H9 (cell line): ENCODE measurements around the gene ZFAND3. TPM values are rescaled to one million over a fixed set of nuclear protein-coding genes. Genes with fewer than 3 reads are reported as not detected.

Source experiments
- DNase-seq: peaks from one replicate; pipeline ENCODE4 v3.0.0-alpha.2; 2017
- H2AFZ ChIP-seq: one replicate; pipeline ENCODE4 v1.6.1; 2013; ENCODE audit warnings: mild to moderate bottlenecking, low read length, control low read depth, moderate library complexity
- H2AK5ac ChIP-seq: 2 replicates; pipeline ENCODE4 v1.6.1; 2013; ENCODE audit warnings: low read length, control low read depth, mixed read lengths; ENCODE audit not compliant: insufficient read length
- H2BK120ac ChIP-seq: one replicate; pipeline ENCODE4 v1.6.1; 2013; ENCODE audit warnings: low read depth, mild to moderate bottlenecking, low read length, control low read depth, inconsistent platforms; ENCODE audit not compliant: poor library complexity, severe bottlenecking
- H2BK12ac ChIP-seq: 2 replicates; pipeline ENCODE4 v1.6.1; 2013; ENCODE audit warnings: low read length, control low read depth, mixed read lengths, low read depth; ENCODE audit not compliant: insufficient read length
- H2BK15ac ChIP-seq: 2 replicates; pipeline ENCODE4 v1.6.1; 2013; ENCODE audit warnings: low read depth, low read length, control low read depth
- H2BK20ac ChIP-seq: one replicate; pipeline ENCODE4 v1.6.1; 2013; ENCODE audit warnings: low read depth, mild to moderate bottlenecking, low read length, control low read depth, inconsistent platforms; ENCODE audit not compliant: poor library complexity, severe bottlenecking
- H2BK5ac ChIP-seq: 2 replicates; pipeline ENCODE4 v1.6.1; 2013; ENCODE audit warnings: low read length, control low read depth, mixed read lengths; ENCODE audit not compliant: insufficient read length
- H3K14ac ChIP-seq: 2 replicates; pipeline ENCODE4 v1.6.1; 2013; ENCODE audit warnings: low read length, control low read depth; ENCODE audit not compliant: insufficient read depth
- H3K18ac ChIP-seq: 2 replicates; pipeline ENCODE4 v1.6.1; 2013; ENCODE audit warnings: low read depth, mild to moderate bottlenecking, mixed read lengths, low read length, control low read depth; ENCODE audit not compliant: insufficient read length
- H3K23ac ChIP-seq: 2 replicates; pipeline ENCODE4 v1.6.1; 2013; ENCODE audit warnings: low read length, control low read depth, mixed read lengths, low read depth; ENCODE audit not compliant: insufficient read length
- H3K23me2 ChIP-seq: 2 replicates; pipeline ENCODE4 v1.6.1; 2013; ENCODE audit warnings: low read depth, mild to moderate bottlenecking, mixed read lengths, low read length, control low read depth; ENCODE audit not compliant: insufficient read length, poor library complexity, severe bottlenecking
- H3K27ac ChIP-seq: 2 replicates; pipeline ENCODE4 v1.5.1; 2013; ENCODE audit warnings: low read length, control low read depth, mixed read lengths, low read depth; ENCODE audit not compliant: insufficient read length
- H3K27me3 ChIP-seq: 2 replicates; pipeline ENCODE4 v1.6.1; 2013; ENCODE audit warnings: low read length, control low read depth, inconsistent platforms; ENCODE audit not compliant: insufficient read depth
- H3K4ac ChIP-seq: 2 replicates; pipeline ENCODE4 v1.6.1; 2013; ENCODE audit warnings: low read depth, mild to moderate bottlenecking, control low read depth, inconsistent platforms, low read length, moderate library complexity
- H3K4me1 ChIP-seq: 2 replicates; pipeline ENCODE4 v1.6.1; 2013; ENCODE audit warnings: low read length, control low read depth, inconsistent platforms; ENCODE audit not compliant: insufficient read depth
- H3K4me2 ChIP-seq: 2 replicates; pipeline ENCODE4 v1.6.1; 2013; ENCODE audit warnings: low read length, control low read depth, mixed read lengths; ENCODE audit not compliant: insufficient read length, insufficient read depth
- H3K56ac ChIP-seq: 2 replicates; pipeline ENCODE4 v1.6.1; 2013; ENCODE audit warnings: low read depth, mild to moderate bottlenecking, mixed read lengths, low read length, control low read depth; ENCODE audit not compliant: insufficient read length
- H3K79me1 ChIP-seq: 2 replicates; pipeline ENCODE4 v1.6.1; 2013; ENCODE audit warnings: low read depth, mild to moderate bottlenecking, moderate library complexity, low read length, control low read depth, inconsistent platforms; ENCODE audit not compliant: insufficient read depth, poor library complexity, severe bottlenecking
- H3K79me2 ChIP-seq: 2 replicates; pipeline ENCODE4 v1.6.1; 2013; ENCODE audit warnings: low read length, control low read depth, inconsistent platforms; ENCODE audit not compliant: insufficient read depth
- H3K9ac ChIP-seq: 2 replicates; pipeline ENCODE4 v1.6.1; 2013; ENCODE audit warnings: low read length, control low read depth, mixed read lengths; ENCODE audit not compliant: insufficient read length; ENCODE audit errors: extremely low read depth
- H3K9me3 ChIP-seq: one replicate; pipeline ENCODE4 v1.6.1; 2013; ENCODE audit warnings: low read depth, low read length, inconsistent platforms; ENCODE audit not compliant: control insufficient read depth
- H3T11ph ChIP-seq: one replicate; pipeline ENCODE4 v1.6.1; 2013; ENCODE audit warnings: mild to moderate bottlenecking, low read length, control low read depth, inconsistent platforms
- H4K20me1 ChIP-seq: one replicate; pipeline ENCODE4 v1.6.1; 2013; ENCODE audit not compliant: control insufficient read depth, insufficient read length, insufficient read depth
- H4K5ac ChIP-seq: 2 replicates; pipeline ENCODE4 v1.6.1; 2013; ENCODE audit warnings: low read depth, mild to moderate bottlenecking, mixed read lengths, low read length, control low read depth; ENCODE audit not compliant: insufficient read length
- H4K8ac ChIP-seq: replicated peaks from 2 replicates; pipeline ENCODE4 v1.6.1; 2013; ENCODE audit warnings: low read length, control low read depth, mixed read lengths, low read depth; ENCODE audit not compliant: insufficient read length
- H4K91ac ChIP-seq: 2 replicates; pipeline ENCODE4 v1.6.1; 2013; ENCODE audit warnings: low read depth, mild to moderate bottlenecking, moderate library complexity, mixed read lengths, low read length, control low read depth; ENCODE audit not compliant: insufficient read length
- H3K27ac Mint-ChIP-seq, 3 experiments: 2 replicates in 2 of 3; 3 replicates in 1 of 3; pipeline ENCODE4 v1.8.0; 2020 to 2021; ENCODE audit warnings: mixed read lengths in 3 of 3, mild to moderate bottlenecking in 1 of 3, moderate library complexity in 1 of 3
- H3K27me3 Mint-ChIP-seq: 2 replicates; pipeline ENCODE4 v1.8.0; 2021; ENCODE audit warnings: low read depth, mild to moderate bottlenecking, moderate library complexity, mixed read lengths
- H3K36me3 Mint-ChIP-seq, 3 experiments: 2 replicates in 2 of 3; 3 replicates in 1 of 3; pipeline ENCODE4 v1.8.0; 2020 to 2021; ENCODE audit warnings: low read depth in 3 of 3, mixed read lengths in 3 of 3; ENCODE audit not compliant: insufficient read depth in 1 of 3
- H3K4me1 Mint-ChIP-seq, 2 experiments: 2 replicates each; pipeline ENCODE4 v1.8.0; 2020; ENCODE audit warnings: mixed read lengths in 2 of 2
- H3K4me3 Mint-ChIP-seq, 2 experiments: 2 replicates in 1 of 2; 3 replicates in 1 of 2; pipeline ENCODE4 v1.8.0; 2020 to 2021; ENCODE audit warnings: mild to moderate bottlenecking in 2 of 2, mixed read lengths in 2 of 2, moderate library complexity in 1 of 2
- H3K9me3 Mint-ChIP-seq, 2 experiments: 2 replicates in 1 of 2; 3 replicates in 1 of 2; pipeline ENCODE4 v1.8.0; 2020; ENCODE audit warnings: mild to moderate bottlenecking in 2 of 2, mixed read lengths in 2 of 2, moderate library complexity in 1 of 2
- CTCF ChIP-seq: fragments of 200-600 bp; sonication (generic); conservative IDR thresholded peaks from 3 replicates; pipeline ENCODE4 v1.8.0; 2021; ENCODE audit warnings: antibody characterized with exemption, mild to moderate bottlenecking
- WGBS: extraction: QIAGEN DNeasy Blood & Tissue Kit; methylation state at CpG from one replicate; pipeline ENCODE4 v1.1.7; 2013; ENCODE audit warnings: missing lambda C conversion rate, low lambda C conversion rate, mixed read lengths; ENCODE audit not compliant: insufficient read length; ENCODE audit errors: extremely low coverage; 5-methylcytosine and 5-hydroxymethylcytosine counted together
- total RNA-seq: library from RNA; stranded (reverse); gene quantifications from 2 replicates; pipeline ENCODE4 v1.2.1, GENCODE V29; 2021

Gene ZFAND3
- total RNA-seq, 1 experiment from 2014 or later, result 57.7 TPM

- peak; percentile 85 for DNase-seq
- H3K9ac ChIP-seq, result peak overlapping the region; percentile 23
- no peak overlapping the region for H4K5ac ChIP-seq
- no CpG with 5 or more reads among the region's 26 CpGs for WGBS
- no peak overlapping the region for H2AFZ ChIP-seq
- peaks cover 10% of the 10 kb centered on the region; the same call in 1 of the 2 replicates for H3K4me1 ChIP-seq
- H3K9me3 ChIP-seq, result no peaks in the 10 kb centered on the region
- H3K27me3 ChIP-seq, result peaks cover 2% of the 10 kb centered on the region; the same call in 1 of the 2 replicates
- no peak overlapping the region for H3K4ac ChIP-seq
- H4K91ac ChIP-seq, result no peak overlapping the region
- peak overlapping the region; percentile 49 for H2BK120ac ChIP-seq
- Mint-ChIP-seq H3K27ac (peak overlapping the region in 2 of 3 experiments; percentile 31 to 57; a peak in 2 of 7 replicates), H3K4me3 (peak overlapping the region; percentile 68 to 83), H3K36me3 (no peaks in the 10 kb centered on the region; a peak in 1 of 7 replicates), H3K9me3 (no peaks in the 10 kb centered on the region; a peak in 1 of 5 replicates), H3K27me3 (peaks cover 75% of the 10 kb centered on the region), H3K4me1 (peaks cover 51 to 59% of the 10 kb centered on the region in 2 experiments)
- H3K27ac ChIP-seq, result no peak overlapping the region
- no peak overlapping the region for H2BK20ac ChIP-seq
- no peak overlapping the region for H4K8ac ChIP-seq
- H3K79me2 ChIP-seq, result no peaks in the 10 kb centered on the region
- no peak overlapping the region for H3K23ac ChIP-seq
- no peak overlapping the region for H3T11ph ChIP-seq
- H2AK5ac ChIP-seq, result no peak overlapping the region
- no peak overlapping the region for H2BK12ac ChIP-seq
- no peak overlapping the region for H3K56ac ChIP-seq
- H3K79me1 ChIP-seq, result no peaks in the 10 kb centered on the region
- peak overlapping the region; percentile 78 for H3K18ac ChIP-seq
- no peaks in the 10 kb centered on the region for H4K20me1 ChIP-seq
- peak overlapping the region; percentile 54; the same call in 1 of the 2 replicates for H3K14ac ChIP-seq
- H2BK5ac ChIP-seq, result no peak overlapping the region
- no peak overlapping the region for H2BK15ac ChIP-seq
- peaks cover 16% of the 10 kb centered on the region for H3K23me2 ChIP-seq
- peak overlapping the region; percentile 83 for H3K4me2 ChIP-seq
- no peak for TF ChIP-seq CTCF
Observed at GRCh38 chr6:37783025-37783855, 36.3 kb upstream of the ZFAND3 start.
